ENCODE measurements around the gene ANKS1B.
"Not testable (repeated sequence)": the region's sequence is repeated elsewhere in the genome, so short reads cannot be mapped to it uniquely, and the experiment has no call there.

Gene ANKS1B

GRCh38 chr12:99870085-99870484 is 114.7 kb downstream of the ANKS1B start:
- no peak for DNase-seq (ENCODE audit: low read depth)

- no peak for DNase-seq (ENCODE audit: low read depth)
These were observed 123.0 kb downstream of the ANKS1B start for GRCh38 chr12:99861731-99862130.

GRCh38 chr12:99859126-99859525 is 125.6 kb downstream of the ANKS1B start:
- DNase-seq (ENCODE audit: low read depth): no peak

- DNase-seq (ENCODE audit: low read depth): no peak
These were observed 132.1 kb downstream of the ANKS1B start for GRCh38 chr12:99852666-99853065.

GRCh38 chr12:99847936-99848335 is 136.8 kb downstream of the ANKS1B start:
- DNase-seq (ENCODE audit: low read depth): no peak

GRCh38 chr12:99834710-99835109 is 150.0 kb downstream of the ANKS1B start:
- no peak for DNase-seq (ENCODE audit: low read depth)

GRCh38 chr12:99833397-99833796 is 151.3 kb downstream of the ANKS1B start:
- no peak for DNase-seq (ENCODE audit: low read depth)

GRCh38 chr12:99824900-99825542 is 159.7 kb downstream of the ANKS1B start:
- DNase-seq (ENCODE audit: low read depth): no peak

- no peak for DNase-seq (ENCODE audit: low read depth)
These were observed 162.5 kb downstream of the ANKS1B start for GRCh38 chr12:99822273-99822672.

GRCh38 chr12:99810718-99811593 is 173.8 kb downstream of the ANKS1B start:
- no peak for DNase-seq (ENCODE audit: low read depth)

GRCh38 chr12:99809909-99810308 is 174.8 kb downstream of the ANKS1B start:
- no peak for DNase-seq (ENCODE audit: low read depth)

- DNase-seq (ENCODE audit: low read depth): no peak
These were observed 178.4 kb downstream of the ANKS1B start for GRCh38 chr12:99806304-99806703.

GRCh38 chr12:99804715-99805114 is 180.0 kb downstream of the ANKS1B start:
- no peak for DNase-seq (ENCODE audit: low read depth)

GRCh38 chr12:99800605-99801004 is 184.1 kb downstream of the ANKS1B start:
- no peak for DNase-seq (ENCODE audit: low read depth)

- DNase-seq (ENCODE audit: low read depth): not testable (repeated sequence)
These were observed 186.8 kb downstream of the ANKS1B start for GRCh38 chr12:99797931-99798330.

GRCh38 chr12:99783421-99783820 is 201.3 kb downstream of the ANKS1B start:
- no peak for DNase-seq (ENCODE audit: low read depth)

GRCh38 chr12:99772274-99772673 is 212.5 kb downstream of the ANKS1B start:
- no peak for DNase-seq (ENCODE audit: low read depth)

GRCh38 chr12:99771659-99772058 is 213.1 kb downstream of the ANKS1B start:
- DNase-seq (ENCODE audit: low read depth): no peak

- no peak for DNase-seq (ENCODE audit: low read depth)
These were observed 215.2 kb downstream of the ANKS1B start for GRCh38 chr12:99769396-99769980.

GRCh38 chr12:99768758-99769157 is 216.0 kb downstream of the ANKS1B start:
- DNase-seq (ENCODE audit: low read depth): no peak

- DNase-seq (ENCODE audit: low read depth): no peak
These were observed 216.9 kb downstream of the ANKS1B start for GRCh38 chr12:99767809-99768208.

- DNase-seq (ENCODE audit: low read depth): no peak
These were observed 218.3 kb downstream of the ANKS1B start for GRCh38 chr12:99766408-99766807.

GRCh38 chr12:99765469-99766114 is 219.1 kb downstream of the ANKS1B start:
- DNase-seq (ENCODE audit: low read depth): no peak
